ENCODE data around the gene DCUN1D1. TPM values are rescaled to one million over a fixed set of nuclear protein-coding genes. Genes with fewer than 3 reads are reported as not detected.
A peak's percentile ranks its signal among the peaks of the same experiment; 100 is the strongest.

Gene DCUN1D1
- total and polyA plus RNA-seq, 2 of the 13 experiments (the other 11 are each of a cell fraction or from before 2014, with no cell fraction given) = 10.5 to 39.7 TPM

DNA sequence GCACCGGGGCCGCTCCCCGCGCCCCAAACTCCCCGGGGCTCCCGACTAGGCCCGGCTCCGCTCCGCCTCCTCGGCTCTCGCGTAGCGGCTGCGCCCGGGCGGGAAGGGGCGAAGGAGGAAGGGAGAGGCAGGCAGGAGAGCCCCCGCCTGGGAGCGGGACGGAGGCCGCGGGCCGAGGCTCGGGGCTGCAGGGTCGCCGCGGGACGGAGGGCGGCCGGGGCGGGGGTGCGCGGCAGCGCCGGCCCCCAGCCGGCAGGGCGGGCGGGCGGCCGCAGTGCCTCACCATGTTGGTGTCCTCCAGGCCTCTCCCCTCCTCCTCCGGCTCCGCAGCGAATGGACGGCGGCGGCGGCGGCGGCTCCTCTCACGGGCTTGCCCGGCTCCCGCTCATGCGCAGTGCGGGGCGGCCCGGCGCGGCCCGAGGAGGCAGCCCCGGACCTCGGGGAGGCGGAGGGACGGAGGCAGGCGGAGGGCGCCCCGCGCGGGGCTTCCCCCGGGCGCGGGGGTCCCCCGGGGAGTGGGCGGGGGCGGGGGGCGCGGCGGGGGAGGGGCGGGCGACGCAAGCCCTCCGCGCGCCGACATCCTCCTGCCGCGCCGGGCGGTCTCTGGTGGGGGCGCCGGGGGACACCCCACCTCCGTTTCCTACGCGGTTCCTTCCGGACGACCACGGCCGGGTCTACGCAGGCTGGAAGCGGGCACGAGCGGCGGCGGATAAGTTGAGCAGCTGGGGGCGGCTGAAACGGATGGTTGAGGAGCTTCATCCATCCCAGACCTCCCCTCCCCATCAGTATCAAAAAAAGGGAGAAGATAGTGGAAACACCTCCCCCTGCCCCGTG lies at the start of gene DCUN1D1 (continued):
- TF ChIP-seq RELA (CRISPR knock-in tag; IDR thresholded peaks at IDR 0.05) (no peak), ELF4 (CRISPR knock-in tag; IDR thresholded peaks at IDR 0.05; ENCODE audit: borderline replicate concordance) (no peak), ZFP41 (CRISPR knock-in tag; IDR thresholded peaks at IDR 0.05; ENCODE audit: borderline replicate concordance) (no peak), BRD4 (CRISPR knock-in tag; IDR thresholded peaks at IDR 0.05) (0 out of 2 replicates have a peak, but pooled peaks have one; percentile 13), ETV5 (CRISPR knock-in tag; IDR thresholded peaks at IDR 0.05; ENCODE audit: borderline replicate concordance) (no peak), CBX2 (IDR thresholded peaks at IDR 0.05; ENCODE audit: low read depth, low read length) (no peak), CBX2 (CRISPR knock-in tag; IDR thresholded peaks at IDR 0.05; ENCODE audit: low read depth) (no peak), POGZ (CRISPR knock-in tag; IDR thresholded peaks at IDR 0.05) (no peak), JUND (CRISPR knock-in tag; IDR thresholded peaks at IDR 0.05) (no peak), RCOR2 (CRISPR knock-in tag; IDR thresholded peaks at IDR 0.05) (no peak), HMG20A (CRISPR knock-in tag; IDR thresholded peaks at IDR 0.05; ENCODE audit: borderline replicate concordance) (no peak), ZNF7 (CRISPR knock-in tag; IDR thresholded peaks at IDR 0.05) (no peak), KLF12 (CRISPR knock-in tag; IDR thresholded peaks at IDR 0.05; ENCODE audit: borderline replicate concordance) (0 out of 2 replicates have a peak, but pooled peaks have one; percentile 32)
- TF ChIP-seq, protein P1, sequence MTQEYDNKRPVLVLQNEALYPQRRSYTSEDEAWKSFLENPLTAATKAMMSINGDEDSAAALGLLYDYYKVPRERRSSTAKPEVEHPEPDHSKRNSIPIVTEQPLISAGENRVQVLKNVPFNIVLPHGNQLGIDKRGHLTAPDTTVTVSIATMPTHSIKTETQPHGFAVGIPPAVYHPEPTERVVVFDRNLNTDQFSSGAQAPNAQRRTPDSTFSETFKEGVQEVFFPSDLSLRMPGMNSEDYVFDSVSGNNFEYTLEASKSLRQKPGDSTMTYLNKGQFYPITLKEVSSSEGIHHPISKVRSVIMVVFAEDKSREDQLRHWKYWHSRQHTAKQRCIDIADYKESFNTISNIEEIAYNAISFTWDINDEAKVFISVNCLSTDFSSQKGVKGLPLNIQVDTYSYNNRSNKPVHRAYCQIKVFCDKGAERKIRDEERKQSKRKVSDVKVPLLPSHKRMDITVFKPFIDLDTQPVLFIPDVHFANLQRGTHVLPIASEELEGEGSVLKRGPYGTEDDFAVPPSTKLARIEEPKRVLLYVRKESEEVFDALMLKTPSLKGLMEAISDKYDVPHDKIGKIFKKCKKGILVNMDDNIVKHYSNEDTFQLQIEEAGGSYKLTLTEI (CRISPR knock-in tag; conservative IDR thresholded peaks at IDR 0.05) = no peak
- TF ChIP-seq, protein P2, sequence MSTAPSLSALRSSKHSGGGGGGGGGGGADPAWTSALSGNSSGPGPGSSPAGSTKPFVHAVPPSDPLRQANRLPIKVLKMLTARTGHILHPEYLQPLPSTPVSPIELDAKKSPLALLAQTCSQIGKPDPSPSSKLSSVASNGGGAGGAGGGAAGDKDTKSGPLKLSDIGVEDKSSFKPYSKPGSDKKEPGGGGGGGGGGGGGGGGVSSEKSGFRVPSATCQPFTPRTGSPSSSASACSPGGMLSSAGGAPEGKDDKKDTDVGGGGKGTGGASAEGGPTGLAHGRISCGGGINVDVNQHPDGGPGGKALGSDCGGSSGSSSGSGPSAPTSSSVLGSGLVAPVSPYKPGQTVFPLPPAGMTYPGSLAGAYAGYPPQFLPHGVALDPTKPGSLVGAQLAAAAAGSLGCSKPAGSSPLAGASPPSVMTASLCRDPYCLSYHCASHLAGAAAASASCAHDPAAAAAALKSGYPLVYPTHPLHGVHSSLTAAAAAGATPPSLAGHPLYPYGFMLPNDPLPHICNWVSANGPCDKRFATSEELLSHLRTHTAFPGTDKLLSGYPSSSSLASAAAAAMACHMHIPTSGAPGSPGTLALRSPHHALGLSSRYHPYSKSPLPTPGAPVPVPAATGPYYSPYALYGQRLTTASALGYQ (CRISPR knock-in tag; IDR thresholded peaks at IDR 0.05) = no peak
- TF ChIP-seq, protein P3, sequence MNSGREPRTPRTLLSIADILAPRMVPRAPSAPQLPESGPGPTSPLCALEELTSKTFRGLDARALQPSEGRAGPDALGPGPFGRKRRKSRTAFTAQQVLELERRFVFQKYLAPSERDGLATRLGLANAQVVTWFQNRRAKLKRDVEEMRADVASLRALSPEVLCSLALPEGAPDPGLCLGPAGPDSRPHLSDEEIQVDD (CRISPR knock-in tag; IDR thresholded peaks at IDR 0.05; ENCODE audit: borderline replicate concordance) = no peak
- TF ChIP-seq, protein P4, sequence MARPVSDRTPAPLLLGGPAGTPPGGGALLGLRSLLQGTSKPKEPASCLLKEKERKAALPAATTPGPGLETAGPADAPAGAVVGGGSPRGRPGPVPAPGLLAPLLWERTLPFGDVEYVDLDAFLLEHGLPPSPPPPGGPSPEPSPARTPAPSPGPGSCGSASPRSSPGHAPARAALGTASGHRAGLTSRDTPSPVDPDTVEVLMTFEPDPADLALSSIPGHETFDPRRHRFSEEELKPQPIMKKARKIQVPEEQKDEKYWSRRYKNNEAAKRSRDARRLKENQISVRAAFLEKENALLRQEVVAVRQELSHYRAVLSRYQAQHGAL (CRISPR knock-in tag; IDR thresholded peaks at IDR 0.05; ENCODE audit: not compliant biosample characterization) = no peak
- TF ChIP-seq, protein P5, sequence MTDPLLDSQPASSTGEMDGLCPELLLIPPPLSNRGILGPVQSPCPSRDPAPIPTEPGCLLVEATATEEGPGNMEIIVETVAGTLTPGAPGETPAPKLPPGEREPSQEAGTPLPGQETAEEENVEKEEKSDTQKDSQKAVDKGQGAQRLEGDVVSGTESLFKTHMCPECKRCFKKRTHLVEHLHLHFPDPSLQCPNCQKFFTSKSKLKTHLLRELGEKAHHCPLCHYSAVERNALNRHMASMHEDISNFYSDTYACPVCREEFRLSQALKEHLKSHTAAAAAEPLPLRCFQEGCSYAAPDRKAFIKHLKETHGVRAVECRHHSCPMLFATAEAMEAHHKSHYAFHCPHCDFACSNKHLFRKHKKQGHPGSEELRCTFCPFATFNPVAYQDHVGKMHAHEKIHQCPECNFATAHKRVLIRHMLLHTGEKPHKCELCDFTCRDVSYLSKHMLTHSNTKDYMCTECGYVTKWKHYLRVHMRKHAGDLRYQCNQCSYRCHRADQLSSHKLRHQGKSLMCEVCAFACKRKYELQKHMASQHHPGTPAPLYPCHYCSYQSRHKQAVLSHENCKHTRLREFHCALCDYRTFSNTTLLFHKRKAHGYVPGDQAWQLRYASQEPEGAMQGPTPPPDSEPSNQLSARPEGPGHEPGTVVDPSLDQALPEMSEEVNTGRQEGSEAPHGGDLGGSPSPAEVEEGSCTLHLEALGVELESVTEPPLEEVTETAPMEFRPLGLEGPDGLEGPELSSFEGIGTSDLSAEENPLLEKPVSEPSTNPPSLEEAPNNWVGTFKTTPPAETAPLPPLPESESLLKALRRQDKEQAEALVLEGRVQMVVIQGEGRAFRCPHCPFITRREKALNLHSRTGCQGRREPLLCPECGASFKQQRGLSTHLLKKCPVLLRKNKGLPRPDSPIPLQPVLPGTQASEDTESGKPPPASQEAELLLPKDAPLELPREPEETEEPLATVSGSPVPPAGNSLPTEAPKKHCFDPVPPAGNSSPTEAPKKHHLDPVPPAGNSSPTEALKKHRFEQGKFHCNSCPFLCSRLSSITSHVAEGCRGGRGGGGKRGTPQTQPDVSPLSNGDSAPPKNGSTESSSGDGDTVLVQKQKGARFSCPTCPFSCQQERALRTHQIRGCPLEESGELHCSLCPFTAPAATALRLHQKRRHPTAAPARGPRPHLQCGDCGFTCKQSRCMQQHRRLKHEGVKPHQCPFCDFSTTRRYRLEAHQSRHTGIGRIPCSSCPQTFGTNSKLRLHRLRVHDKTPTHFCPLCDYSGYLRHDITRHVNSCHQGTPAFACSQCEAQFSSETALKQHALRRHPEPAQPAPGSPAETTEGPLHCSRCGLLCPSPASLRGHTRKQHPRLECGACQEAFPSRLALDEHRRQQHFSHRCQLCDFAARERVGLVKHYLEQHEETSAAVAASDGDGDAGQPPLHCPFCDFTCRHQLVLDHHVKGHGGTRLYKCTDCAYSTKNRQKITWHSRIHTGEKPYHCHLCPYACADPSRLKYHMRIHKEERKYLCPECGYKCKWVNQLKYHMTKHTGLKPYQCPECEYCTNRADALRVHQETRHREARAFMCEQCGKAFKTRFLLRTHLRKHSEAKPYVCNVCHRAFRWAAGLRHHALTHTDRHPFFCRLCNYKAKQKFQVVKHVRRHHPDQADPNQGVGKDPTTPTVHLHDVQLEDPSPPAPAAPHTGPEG (CRISPR knock-in tag; IDR thresholded peaks at IDR 0.05) = 0 out of 2 replicates have a peak, but pooled peaks have one; percentile 41
